PC-3 (cell line): ENCODE results near the gene PLPPR1. TPM values are rescaled to one million over a fixed set of nuclear protein-coding genes. Genes with fewer than 3 reads are reported as not detected.

Source experiments
- ATAC-seq: fragments of 200-7000 bp; cut with Tn5 transposase; 2 replicates; pipeline ENCODE4 v1.9.1; 2020; ENCODE audit warnings: mild to moderate bottlenecking, moderate library complexity
- BruUV-seq: library from RNA; stranded (reverse); fragments of 400-500 nt; replicated peaks from 2 replicates; lab custom pipeline; 2021; lab: Mats Ljungman, UMichigan
- CTCF ChIA-PET: fragments of 300-600 bp; sonication (Branson Sonifier 250); formaldehyde crosslinking; loops from one replicate; lab custom pipeline; 2022; ENCODE audit warnings: antibody characterized with exemption; lab: Charles Lee
- POLR2A ChIA-PET: fragments of 300-600 bp; sonication (Branson Sonifier 250); formaldehyde crosslinking; loops from one replicate; lab custom pipeline; 2022; ENCODE audit warnings: antibody characterized with exemption; ENCODE audit not compliant: unreplicated experiment; lab: Charles Lee
- DNase-seq: peaks from one replicate; pipeline ENCODE4 v3.0.0-alpha.2; 2015
- H2AFZ ChIP-seq: fragments of 300-600 bp; sonication (generic); 2 replicates; pipeline ENCODE4 v1.6.0; 2016; ENCODE audit warnings: antibody characterized with exemption, low read length
- H3F3A ChIP-seq: fragments of 300-600 bp; sonication (generic); one replicate; pipeline ENCODE4 v1.6.0; 2017; ENCODE audit warnings: antibody characterized with exemption, low read length, control low read depth, mild to moderate bottlenecking; ENCODE audit not compliant: unreplicated experiment
- H3K27ac ChIP-seq: fragments of 300-600 bp; sonication (generic); 2 replicates; pipeline ENCODE4 v1.5.1; 2016; ENCODE audit warnings: mild to moderate bottlenecking, low read length
- H3K27me3 ChIP-seq: fragments of 300-600 bp; sonication (generic); 2 replicates; pipeline ENCODE4 v1.6.1; 2016; ENCODE audit warnings: low read length, mixed read lengths
- H3K36me3 ChIP-seq: fragments of 300-600 bp; sonication (generic); 2 replicates; pipeline ENCODE4 v1.6.1; 2016; ENCODE audit warnings: low read depth, mixed run types, low read length, mixed read lengths
- H3K4me1 ChIP-seq: fragments of 300-600 bp; sonication (generic); 2 replicates; pipeline ENCODE4 v1.5.1; 2016; ENCODE audit warnings: low read length; ENCODE audit not compliant: insufficient read depth
- H3K4me2 ChIP-seq: fragments of 300-600 bp; sonication (generic); 2 replicates; pipeline ENCODE4 v1.6.0; 2016; ENCODE audit warnings: low read length
- H3K4me3 ChIP-seq: fragments of 300-600 bp; sonication (generic); 2 replicates; pipeline ENCODE4 v1.5.1; 2016; ENCODE audit warnings: mild to moderate bottlenecking, low read length, mixed read lengths
- H3K79me2 ChIP-seq: fragments of 300-600 bp; sonication (generic); 2 replicates; pipeline ENCODE4 v1.6.1; 2017; ENCODE audit warnings: low read length, mixed read lengths
- H3K9ac ChIP-seq: fragments of 300-600 bp; sonication (generic); 2 replicates; pipeline ENCODE4 v1.6.0; 2016; ENCODE audit warnings: mild to moderate bottlenecking, low read length
- H3K9me2 ChIP-seq: fragments of 300-600 bp; sonication (generic); replicated peaks from 2 replicates; pipeline ENCODE4 v1.6.1; 2016; ENCODE audit warnings: mixed run types, low read length, mixed read lengths
- H3K9me3 ChIP-seq: fragments of 300-600 bp; sonication (generic); 2 replicates; pipeline ENCODE4 v1.6.1; 2016; ENCODE audit warnings: low read length, mixed read lengths
- H4K20me1 ChIP-seq: fragments of 300-600 bp; sonication (generic); 2 replicates; pipeline ENCODE4 v1.6.1; 2016; ENCODE audit warnings: low read length, mixed read lengths
- CTCF ChIP-seq: fragments of 300-600 bp; sonication (generic); conservative IDR thresholded peaks from 2 replicates; pipeline ENCODE4 v1.5.1; 2017; ENCODE audit warnings: antibody characterized with exemption, low read depth, mild to moderate bottlenecking, low read length
- EZH2 ChIP-seq: fragments of 300-600 bp; sonication (generic); IDR thresholded peaks from one replicate; pipeline ENCODE4 v1.6.1; 2017; ENCODE audit warnings: antibody characterized with exemption, mild to moderate bottlenecking, low read length; ENCODE audit not compliant: unreplicated experiment
- EZH2phosphoT487 ChIP-seq: fragments of 300-600 bp; sonication (generic); IDR thresholded peaks from 2 replicates; pipeline ENCODE4 v1.6.1; 2018; ENCODE audit warnings: mild to moderate bottlenecking, antibody characterized with exemption, low read length, borderline replicate concordance
- intact Hi-C: fragments of 100-400 bp; cut with micrococcal nuclease; formaldehyde crosslinking; loops from 2 replicates; pipeline ENCODE4 v1.9.0; 2023
- total RNA-seq: library from RNA; depleted of rRNA; stranded (reverse); fragments of >200 nt; gene quantifications from 2 replicates; pipeline ENCODE4 v1.2.3, GENCODE V29; 2014

The PLPPR1 gene
- total RNA-seq, 1 experiment from 2014 or later: not detected

DNA sequence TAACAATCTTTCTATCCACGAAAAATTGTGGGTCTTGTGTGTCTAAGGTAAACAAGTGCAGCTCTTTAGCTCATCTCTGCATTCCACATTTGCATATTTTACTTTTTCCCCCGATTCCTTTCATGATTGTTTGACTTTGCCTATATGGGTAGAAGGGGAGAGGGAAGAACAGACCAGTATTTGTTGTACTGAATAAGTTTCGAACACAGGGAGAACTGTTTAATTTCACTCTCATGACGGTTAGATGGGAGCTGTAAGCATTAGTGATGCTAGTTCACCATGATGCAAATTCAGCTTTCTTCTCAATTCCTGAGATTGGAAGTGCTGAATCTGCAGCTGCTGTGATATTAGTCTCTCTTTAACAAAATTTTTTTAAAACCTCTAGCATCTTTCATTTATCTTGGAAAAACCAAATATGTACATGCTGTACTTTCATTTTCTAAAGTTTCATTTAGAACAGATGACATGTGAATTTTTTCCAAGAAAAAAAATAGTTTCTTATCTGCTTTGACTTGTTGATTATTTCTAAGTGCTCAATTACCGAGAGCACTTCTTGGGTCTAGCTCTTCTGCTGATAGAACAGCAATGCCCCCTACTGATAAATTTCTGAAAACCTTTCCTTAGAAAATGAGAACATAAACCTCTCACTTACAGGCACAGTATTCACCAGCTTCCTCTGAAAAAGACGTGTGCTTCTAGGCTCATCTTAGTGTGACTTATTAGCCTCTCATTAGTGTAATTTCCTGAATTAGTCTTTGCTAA is 206.8 kb downstream of the PLPPR1 start:
- H3K4me3 ChIP-seq: no peak overlapping the region
- DNase-seq: peak; percentile 26

DNA sequence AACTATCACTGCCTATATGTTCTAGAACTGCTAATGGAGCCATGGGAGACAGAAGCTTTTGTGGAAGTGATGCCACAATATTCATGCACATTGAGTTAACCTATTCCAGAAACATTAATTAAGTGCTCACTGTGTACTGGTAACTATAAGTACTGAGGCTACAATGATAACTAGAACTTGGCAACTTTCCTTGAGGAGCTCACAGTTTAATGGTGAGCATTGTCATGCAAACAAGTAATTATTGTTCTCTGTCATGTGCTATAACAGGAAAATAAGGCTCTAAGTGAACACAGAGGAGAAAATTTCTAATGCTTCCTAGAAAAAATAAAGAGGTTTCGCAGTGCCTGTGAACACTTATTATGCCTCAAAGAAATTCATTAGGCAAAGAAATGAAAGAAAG is 214.1 kb downstream of the PLPPR1 start:
- CTCF ChIA-PET: no interaction called here
- DNase-seq (no peak), ATAC-seq (no peak)
- H3K9me2 ChIP-seq: no peaks in the 10 kb centered on the region
- POLR2A ChIA-PET: no interaction called here
- H3K9ac ChIP-seq: no peak overlapping the region
- no peak overlapping the region for H2AFZ ChIP-seq
- H3K79me2 ChIP-seq: no peaks in the 10 kb centered on the region
- no peaks in the 10 kb centered on the region for H3K27me3 ChIP-seq
- no peaks in the 10 kb centered on the region for H3F3A ChIP-seq
- no peak overlapping the region for H3K27ac ChIP-seq
- TF ChIP-seq CTCF (no peak), EZH2 (no peak), EZH2phosphoT487 (no peak)
- no peaks in the 10 kb centered on the region for H3K9me3 ChIP-seq
- H4K20me1 ChIP-seq: no peaks in the 10 kb centered on the region
- BruUV-seq: no TSS peak
- intact Hi-C loops: no loop called here
- no peak overlapping the region for H3K4me3 ChIP-seq
- no peak overlapping the region for H3K4me2 ChIP-seq
- H3K36me3 ChIP-seq: no peaks in the 10 kb centered on the region
- H3K4me1 ChIP-seq: no peaks in the 10 kb centered on the region

More for the DNA sequence above, 206.8 kb downstream of the PLPPR1 start:
- H2AFZ ChIP-seq: no peak overlapping the region
- H3K4me1 ChIP-seq: no peaks in the 10 kb centered on the region
- no peak overlapping the region for H3K4me2 ChIP-seq
- ChIA-PET POLR2A (interaction anchor here (0.6 kb wide), 1 partner anchor 34 kb away, joined by 3 read pairs; no protein-coding TSS in a partner anchor), CTCF (no interaction called here)
- no peaks in the 10 kb centered on the region for H3F3A ChIP-seq
- intact Hi-C loops: no loop called here
- H3K27me3 ChIP-seq: no peaks in the 10 kb centered on the region
- H4K20me1 ChIP-seq: no peaks in the 10 kb centered on the region
- no peaks in the 10 kb centered on the region for H3K79me2 ChIP-seq
- no peaks in the 10 kb centered on the region for H3K9me2 ChIP-seq
- BruUV-seq: no TSS peak
- ATAC-seq: no peak
- TF ChIP-seq CTCF (peak; percentile 40; the same call in 1 of the 2 replicates), EZH2 (no peak)
- H3K9ac ChIP-seq: no peak overlapping the region
- H3K9me3 ChIP-seq: no peaks in the 10 kb centered on the region
- H3K27ac ChIP-seq: no peak overlapping the region
- no peaks in the 10 kb centered on the region for H3K36me3 ChIP-seq

DNA sequence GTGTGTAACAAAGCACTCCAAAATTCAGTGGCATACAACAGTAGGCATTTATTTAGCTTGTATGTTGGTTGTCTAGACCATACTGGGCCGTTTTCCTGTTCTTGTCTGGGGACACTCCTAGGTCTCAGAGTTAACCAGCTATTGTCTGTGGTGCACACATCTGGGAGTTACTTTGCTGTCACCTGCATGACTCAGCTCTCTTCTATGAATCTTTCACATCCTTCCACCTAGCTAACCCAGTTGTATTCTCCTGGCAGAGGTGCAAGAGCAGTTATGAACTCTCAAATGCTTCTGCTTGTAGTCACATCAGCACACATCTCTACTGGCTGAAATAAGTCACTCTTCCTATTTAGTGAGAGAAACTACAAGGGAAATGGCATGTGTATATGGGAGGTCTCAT is 218.2 kb downstream of the PLPPR1 start:
- no peak overlapping the region for H3K4me3 ChIP-seq
- no peaks in the 10 kb centered on the region for H3K36me3 ChIP-seq
- H3K9ac ChIP-seq: no peak overlapping the region
- H3K4me2 ChIP-seq: no peak overlapping the region
- H3K27ac ChIP-seq: no peak overlapping the region
- BruUV-seq: no TSS peak
- no peaks in the 10 kb centered on the region for H3K79me2 ChIP-seq
- TF ChIP-seq CTCF (no peak), EZH2 (no peak), EZH2phosphoT487 (no peak)
- no peaks in the 10 kb centered on the region for H3K9me3 ChIP-seq
- no peak for DNase-seq
- H4K20me1 ChIP-seq: no peaks in the 10 kb centered on the region
- H3K4me1 ChIP-seq: no peaks in the 10 kb centered on the region
- no peaks in the 10 kb centered on the region for H3F3A ChIP-seq
- CTCF ChIA-PET: no interaction called here
- H3K27me3 ChIP-seq: no peaks in the 10 kb centered on the region
- H3K9me2 ChIP-seq: no peaks in the 10 kb centered on the region
- H2AFZ ChIP-seq: no peak overlapping the region
- intact Hi-C loops: no loop called here
- ATAC-seq: no peak
- POLR2A ChIA-PET: no interaction called here
